ENCODE data around the gene ITGA11. TPM values are rescaled to one million over a fixed set of nuclear protein-coding genes. Genes with fewer than 3 reads are reported as not detected.

The ITGA11 gene
- total RNA-seq, result 1 to 10 TPM; 2.5 to 8.4 (median 5.6) TPM

- no peak for TF ChIP-seq CTCF (IDR thresholded peaks at IDR 0.05; ENCODE audit: low read depth)
Observed at GRCh38 chr15:68431792-68432401, at the start of gene ITGA11. Gene ITGA11, minus strand, starts transcription at chr15:68432163. Its CDS starts 97 bp downstream, at chr15:68432066.

GRCh38 chr15:68481321-68481720, 49.4 kb upstream of the ITGA11 start:
- TF ChIP-seq CTCF (IDR thresholded peaks at IDR 0.05; ENCODE audit: low read depth), result no peak

- no peak for TF ChIP-seq CTCF (IDR thresholded peaks at IDR 0.05; ENCODE audit: low read depth)
Observed at GRCh38 chr15:68480296-68480695, 48.3 kb upstream of the ITGA11 start.

GRCh38 chr15:68479870-68480269, 47.9 kb upstream of the ITGA11 start:
- TF ChIP-seq CTCF (IDR thresholded peaks at IDR 0.05; ENCODE audit: low read depth), result no peak

- TF ChIP-seq CTCF (IDR thresholded peaks at IDR 0.05; ENCODE audit: low read depth), result no peak
Observed at GRCh38 chr15:68479406-68479805, 47.4 kb upstream of the ITGA11 start.

- TF ChIP-seq CTCF (IDR thresholded peaks at IDR 0.05; ENCODE audit: low read depth), result no peak
Observed at GRCh38 chr15:68478853-68479252, 46.9 kb upstream of the ITGA11 start.

GRCh38 chr15:68475449-68475848, 43.5 kb upstream of the ITGA11 start:
- no peak for TF ChIP-seq CTCF (IDR thresholded peaks at IDR 0.05; ENCODE audit: low read depth)
